H1 (cell line): ENCODE measurements around the gene PTPA. TPM values are rescaled to one million over a fixed set of nuclear protein-coding genes. Genes with fewer than 3 reads are reported as not detected.

Source experiments
- CTCF ChIA-PET: fragments of 300-600 bp; sonication (Branson Sonifier 250); formaldehyde crosslinking; loops from one replicate; lab custom pipeline; 2021; ENCODE audit not compliant: partially characterized antibody; lab: Charles Lee
- POLR2A ChIA-PET: fragments of 300-600 bp; sonication (Branson Sonifier 250); formaldehyde crosslinking; loops from one replicate; lab custom pipeline; 2021; ENCODE audit warnings: inconsistent platforms; ENCODE audit not compliant: partially characterized antibody; lab: Charles Lee
- DNase-seq, 2 experiments: peaks; one replicate each; pipeline versions ENCODE4 v3.0.0 to v3.0.0-alpha.2; 2010 to 2022; ENCODE audit warnings: low spot score in 2 of 2, low read depth in 1 of 2, mixed read lengths in 1 of 2
- FAIRE-seq: peaks from 2 replicates; lab custom pipeline; 2011; peaks lifted over from hg19 to GRCh38; lab: Jason Lieb, UNC
- H2AFZ ChIP-seq: 2 replicates; pipeline ENCODE4 v1.8.1; 2012; ENCODE audit warnings: low read length, inconsistent platforms
- H2AK5ac ChIP-seq: 2 replicates; pipeline ENCODE4 v1.6.1; 2013; ENCODE audit warnings: low read depth, low read length
- H2BK120ac ChIP-seq: replicated peaks from 2 replicates; pipeline ENCODE3; 2013; ENCODE audit warnings: low read depth, low read length, inconsistent platforms
- H2BK12ac ChIP-seq: 2 replicates; pipeline ENCODE4 v1.6.1; 2013; ENCODE audit warnings: low read depth, low read length
- H2BK15ac ChIP-seq: 2 replicates; pipeline ENCODE4 v1.6.1; 2013; ENCODE audit warnings: low read length
- H2BK20ac ChIP-seq: 2 replicates; pipeline ENCODE4 v1.6.1; 2013; ENCODE audit warnings: low read length
- H2BK5ac ChIP-seq: 2 replicates; pipeline ENCODE4 v1.6.1; 2013; ENCODE audit warnings: low read depth, low read length
- H3K14ac ChIP-seq: 2 replicates; pipeline ENCODE4 v1.6.1; 2013; ENCODE audit warnings: inconsistent platforms; ENCODE audit not compliant: insufficient read length
- H3K18ac ChIP-seq: 2 replicates; pipeline ENCODE4 v1.6.1; 2013; ENCODE audit warnings: low read length; ENCODE audit errors: extremely low read depth
- H3K23ac ChIP-seq: 2 replicates; pipeline ENCODE4 v1.6.1; 2013; ENCODE audit warnings: inconsistent platforms; ENCODE audit not compliant: insufficient read length
- H3K23me2 ChIP-seq: 2 replicates; pipeline ENCODE4 v1.6.1; 2013; ENCODE audit warnings: low read depth, low read length
- H3K27ac ChIP-seq: 2 replicates; pipeline ENCODE4 v1.6.1; 2011; ENCODE audit warnings: low read depth, low read length, inconsistent platforms
- H3K27me3 ChIP-seq, 4 experiments: replicated peaks in 1 of 4; 1 replicate in 1 of 4; 2 replicates in 3 of 4; pipeline versions ENCODE4 v1.6.1 to v1.8.1; 2011 to 2013; ENCODE audit warnings: low read length in 3 of 4, mild to moderate bottlenecking in 3 of 4, inconsistent platforms in 2 of 4, mixed read lengths in 2 of 4, moderate library complexity in 1 of 4; ENCODE audit not compliant: control insufficient read depth in 3 of 4, insufficient read depth in 3 of 4; ENCODE audit errors: extremely low read depth in 1 of 4
- H3K36me3 ChIP-seq, 4 experiments: 2 replicates each; pipeline versions ENCODE4 v1.6.1 to v1.8.1; 2011 to 2013; ENCODE audit warnings: mild to moderate bottlenecking in 4 of 4, low read length in 3 of 4, moderate library complexity in 2 of 4, control low read depth in 1 of 4, inconsistent platforms in 1 of 4; ENCODE audit not compliant: insufficient read depth in 4 of 4, control insufficient read depth in 2 of 4
- H3K4ac ChIP-seq: replicated peaks from 2 replicates; pipeline ENCODE3; 2013; ENCODE audit warnings: low read length, low read depth, mixed read lengths, inconsistent platforms; ENCODE audit not compliant: insufficient read length
- H3K4me1 ChIP-seq, 4 experiments: replicated peaks in 1 of 4; 1 replicate in 1 of 4; 2 replicates in 3 of 4; pipeline versions ENCODE4 v1.6.1 to v1.8.1; 2011 to 2013; ENCODE audit warnings: low read length in 3 of 4, inconsistent platforms in 2 of 4, mixed read lengths in 1 of 4; ENCODE audit not compliant: insufficient read depth in 4 of 4, control insufficient read depth in 3 of 4
- H3K4me2 ChIP-seq, 2 experiments: 2 replicates each; pipeline versions ENCODE4 v1.6.1 to v1.8.1; 2011 to 2013; ENCODE audit warnings: low read depth in 2 of 2, low read length in 2 of 2, control low read depth in 1 of 2, inconsistent platforms in 1 of 2, mild to moderate bottlenecking in 1 of 2; ENCODE audit not compliant: insufficient read depth in 1 of 2
- H3K4me3 ChIP-seq, 4 experiments: fragments of 200-600, 300-600 bp in 1 of 4; sonication (generic), shearing (Covaris generic), sonication (Bioruptor Twin) in 1 of 4; 2 replicates each; pipeline versions ENCODE4 v1.5.1 to v1.8.1; 2011 to 2016; ENCODE audit warnings: low read length in 4 of 4, low read depth in 3 of 4, control low read depth in 2 of 4, inconsistent platforms in 2 of 4, mild to moderate bottlenecking in 2 of 4, mixed read lengths in 1 of 4, moderate library complexity in 1 of 4; ENCODE audit not compliant: insufficient read depth in 2 of 4; ENCODE audit errors: extremely low read depth in 1 of 4
- H3K56ac ChIP-seq: replicated peaks from 2 replicates; pipeline ENCODE3; 2013; ENCODE audit warnings: low read depth, mild to moderate bottlenecking, mixed read lengths, low read length, inconsistent platforms; ENCODE audit not compliant: insufficient read length
- H3K79me1 ChIP-seq: 2 replicates; pipeline ENCODE4 v1.6.1; 2013; ENCODE audit warnings: low read depth, low read length, control low read depth
- H3K79me2 ChIP-seq, 2 experiments: 2 replicates each; pipeline versions ENCODE4 v1.6.1 to v1.8.1; 2012 to 2013; ENCODE audit warnings: low read length in 2 of 2, mild to moderate bottlenecking in 2 of 2, inconsistent platforms in 1 of 2; ENCODE audit not compliant: insufficient read depth in 2 of 2, control insufficient read depth in 1 of 2
- H3K9ac ChIP-seq, 4 experiments: replicated peaks in 1 of 4; 1 replicate in 1 of 4; 2 replicates in 3 of 4; pipeline versions ENCODE4 v1.6.1 to v1.8.1; 2011 to 2013; ENCODE audit warnings: low read depth in 3 of 4, low read length in 3 of 4, control low read depth in 2 of 4, mild to moderate bottlenecking in 2 of 4, moderate library complexity in 2 of 4, inconsistent platforms in 1 of 4; ENCODE audit errors: extremely low read depth in 1 of 4
- H3K9me3 ChIP-seq, 2 experiments: 2 replicates each; pipeline versions ENCODE4 v1.6.1 to v1.8.1; 2012 to 2013; ENCODE audit warnings: mild to moderate bottlenecking in 2 of 2, moderate library complexity in 2 of 2, control low read depth in 1 of 2, inconsistent platforms in 1 of 2, low read depth in 1 of 2, low read length in 1 of 2, mixed read lengths in 1 of 2; ENCODE audit not compliant: insufficient read depth in 2 of 2
- H4K20me1 ChIP-seq, 2 experiments: replicated peaks in 1 of 2; 2 replicates each; pipeline versions ENCODE3 to v1.8.1; 2011 to 2013; ENCODE audit warnings: inconsistent platforms in 2 of 2, low read length in 2 of 2, mild to moderate bottlenecking in 1 of 2; ENCODE audit not compliant: insufficient read depth in 2 of 2, control insufficient read depth in 1 of 2
- H4K5ac ChIP-seq: 2 replicates; pipeline ENCODE4 v1.6.1; 2013; ENCODE audit warnings: low read length, low read depth, mixed read lengths, inconsistent platforms; ENCODE audit not compliant: insufficient read length
- H4K8ac ChIP-seq: 2 replicates; pipeline ENCODE4 v1.8.0; 2013; ENCODE audit warnings: mild to moderate bottlenecking, moderate library complexity, low read length, inconsistent platforms; ENCODE audit not compliant: insufficient read depth; ENCODE audit errors: extremely low read depth
- H4K91ac ChIP-seq: replicated peaks from 2 replicates; pipeline ENCODE3; 2013; ENCODE audit warnings: low read length, mixed read lengths, inconsistent platforms; ENCODE audit not compliant: insufficient read length
- ASH2L ChIP-seq: fragments of 200-600, 300-600 bp; sonication (generic); IDR thresholded peaks from one replicate; pipeline ENCODE4 v1.7.1; 2017; ENCODE audit warnings: low read length
- BACH1 ChIP-seq: IDR thresholded peaks from 2 replicates; pipeline ENCODE4 v1.6.1; 2012; ENCODE audit warnings: low read length, improper control_type of control experiment
- CBX5 ChIP-seq: fragments of 300-800, 300-1000 bp; sonication (generic); IDR thresholded peaks from 2 replicates; pipeline ENCODE4 v1.7.1; 2016; ENCODE audit warnings: antibody characterized with exemption, low read length, low read depth
- CHD2 ChIP-seq: IDR thresholded peaks from 2 replicates; pipeline ENCODE4 v1.6.1; 2012; ENCODE audit warnings: low read length, improper control_type of control experiment
- FOSL1 ChIP-seq: IDR thresholded peaks from 2 replicates; pipeline ENCODE4 v1.6.1; 2011; ENCODE audit warnings: mild to moderate bottlenecking, low read depth, low read length, moderate library complexity; ENCODE audit not compliant: insufficient read depth
- NRF1 ChIP-seq: IDR thresholded peaks from 2 replicates; pipeline ENCODE4 v1.6.1; 2011; ENCODE audit warnings: mild to moderate bottlenecking, low read depth, low read length, improper control_type of control experiment
- RFX5 ChIP-seq: IDR thresholded peaks from 2 replicates; pipeline ENCODE4 v1.6.1; 2011; ENCODE audit warnings: low read depth, low read length, improper control_type of control experiment, borderline replicate concordance
- SAP30 ChIP-seq: fragments of 300-600 bp; sonication (generic); IDR thresholded peaks from 2 replicates; pipeline ENCODE4 v1.7.1; 2012; ENCODE audit warnings: low read length, moderate library complexity, mild to moderate bottlenecking, inconsistent platforms; ENCODE audit not compliant: insufficient read depth, insufficient replicate concordance
- SIX5 ChIP-seq: IDR thresholded peaks from 2 replicates; pipeline ENCODE4 v1.6.1; 2011; ENCODE audit warnings: mild to moderate bottlenecking, low read depth, low read length
- SP2 ChIP-seq: IDR thresholded peaks from 2 replicates; pipeline ENCODE4 v1.6.1; 2012; ENCODE audit warnings: mild to moderate bottlenecking, low read length, inconsistent platforms
- SUZ12 ChIP-seq: fragments of 200-600 bp; sonication (generic); IDR thresholded peaks from 2 replicates; pipeline ENCODE4 v1.6.1; 2012; ENCODE audit warnings: mild to moderate bottlenecking, inconsistent platforms, low read length, moderate library complexity, mixed read lengths
- TAF7 ChIP-seq: optimal IDR thresholded peaks from 2 replicates; pipeline ENCODE3; 2011; ENCODE audit warnings: low read depth, mild to moderate bottlenecking, inconsistent platforms, low read length, moderate library complexity, borderline replicate concordance
- polyA plus RNA-seq, 7 experiments: library from polyadenylated mRNA; depleted of rRNA in 3 of 7; stranded (reverse) in 5 of 7; unstranded in 2 of 7; fragments of >200 nt in 5 of 7; fragments of 200-250 nt in 2 of 7; gene quantifications; 1 replicate in 5 of 7; 2 replicates in 1 of 7; 4 replicates in 1 of 7; pipeline versions ENCODE4 v1.2.1 to v1.2.3, GENCODE V29; 2011 to 2013; ENCODE audit warnings: missing spikeins in 2 of 7, mixed read lengths in 2 of 7
- total RNA-seq: library from RNA; stranded (reverse); fragmentation: NEBNext Ultra II Directional; extraction: Animal tissue kit (Norgen Biotek cat#: 25700); gene quantifications from 2 replicates; pipeline ENCODE4 v1.2.1, GENCODE V29; 2021
- TF ChIP-seq, protein P1 (sequence below): IDR thresholded peaks from 2 replicates; pipeline ENCODE4 v1.6.1; 2012; ENCODE audit warnings: inconsistent platforms
- TF ChIP-seq, protein P2 (sequence below): IDR thresholded peaks from 2 replicates; pipeline ENCODE4 v1.6.1; 2012; ENCODE audit warnings: inconsistent platforms

Gene PTPA
- total and polyA plus RNA-seq, 2 of the 8 experiments (the other 6 are each of a cell fraction or from before 2014, with no cell fraction given) = 114 to 145 TPM

GRCh38 chr9:129165198-129165597, 54.0 kb downstream of the PTPA start:
- H3K79me1 ChIP-seq = no peaks in the 10 kb centered on the region
- no peaks in the 10 kb centered on the region for H3K9me3 ChIP-seq
- no peak overlapping the region for H4K5ac ChIP-seq
- H3K9ac ChIP-seq = no peak overlapping the region
- no peaks in the 10 kb centered on the region for H3K79me2 ChIP-seq
- no peak overlapping the region for H3K23ac ChIP-seq
- H2BK20ac ChIP-seq = no peak overlapping the region
- H2BK5ac ChIP-seq = no peak overlapping the region
- no peak for DNase-seq
- no peak overlapping the region for H2AK5ac ChIP-seq
- H2BK120ac ChIP-seq = no peak overlapping the region
- no peak overlapping the region for H3K27ac ChIP-seq
- no peak overlapping the region for H3K4me2 ChIP-seq
- H4K8ac ChIP-seq = no peak overlapping the region
- no peak overlapping the region for H3K56ac ChIP-seq
- 0 out of 2 replicates have a peak, but pooled peaks cover 2% of the 10 kb centered on the region for H3K23me2 ChIP-seq
- no peak overlapping the region for H3K4me3 ChIP-seq
- H3K14ac ChIP-seq = no peak overlapping the region
- H3K4me1 ChIP-seq = peaks cover 8 to 20% (median 15%) of the 10 kb centered on the region in 4 experiments
- ChIA-PET POLR2A (interaction anchor here (0.6 to 3.8 kb wide), 6 partner anchors 10 to 402 kb away, joined by 3 to 30 read pairs (median 4); partner anchors contain the start of gene IER5L), CTCF (interaction anchor here (0.6 to 36.8 kb wide), 7 partner anchors 7 to 1404 kb away, joined by 3 to 831 read pairs (median 4); partner anchors contain the start of gene IER5L)
- H2AFZ ChIP-seq = no peak overlapping the region
- no peak overlapping the region for H3K4ac ChIP-seq
- no peak for TF ChIP-seq FOSL1
- TF ChIP-seq SP2 = no peak
- no peak for TF ChIP-seq RFX5
- no peak for TF ChIP-seq BACH1
- TF ChIP-seq, protein P1, sequence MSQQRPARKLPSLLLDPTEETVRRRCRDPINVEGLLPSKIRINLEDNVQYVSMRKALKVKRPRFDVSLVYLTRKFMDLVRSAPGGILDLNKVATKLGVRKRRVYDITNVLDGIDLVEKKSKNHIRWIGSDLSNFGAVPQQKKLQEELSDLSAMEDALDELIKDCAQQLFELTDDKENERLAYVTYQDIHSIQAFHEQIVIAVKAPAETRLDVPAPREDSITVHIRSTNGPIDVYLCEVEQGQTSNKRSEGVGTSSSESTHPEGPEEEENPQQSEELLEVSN = no peak
- TF ChIP-seq CBX5 = no peak
- no peak for TF ChIP-seq TAF7
- no peak for TF ChIP-seq NRF1
- no peak for TF ChIP-seq CHD2
- no peak for TF ChIP-seq ASH2L
- no peak for TF ChIP-seq SUZ12
- TF ChIP-seq SAP30 = no peak
- TF ChIP-seq, protein P2, sequence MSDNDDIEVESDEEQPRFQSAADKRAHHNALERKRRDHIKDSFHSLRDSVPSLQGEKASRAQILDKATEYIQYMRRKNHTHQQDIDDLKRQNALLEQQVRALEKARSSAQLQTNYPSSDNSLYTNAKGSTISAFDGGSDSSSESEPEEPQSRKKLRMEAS = no peak
- no peak for TF ChIP-seq SIX5
- H4K91ac ChIP-seq = no peak overlapping the region
- no peaks in the 10 kb centered on the region for H4K20me1 ChIP-seq
- no peaks in the 10 kb centered on the region for H3K27me3 ChIP-seq
- H3K36me3 ChIP-seq = no peaks in the 10 kb centered on the region
- no peak overlapping the region for H2BK15ac ChIP-seq
- no peak for FAIRE-seq
- no peak overlapping the region for H3K18ac ChIP-seq
- no peak overlapping the region for H2BK12ac ChIP-seq
